ENCODE measurements around the gene LY6G5C.
A peak's percentile ranks its signal among the peaks of the same experiment; 100 is the strongest.

The LY6G5C gene

DNA sequence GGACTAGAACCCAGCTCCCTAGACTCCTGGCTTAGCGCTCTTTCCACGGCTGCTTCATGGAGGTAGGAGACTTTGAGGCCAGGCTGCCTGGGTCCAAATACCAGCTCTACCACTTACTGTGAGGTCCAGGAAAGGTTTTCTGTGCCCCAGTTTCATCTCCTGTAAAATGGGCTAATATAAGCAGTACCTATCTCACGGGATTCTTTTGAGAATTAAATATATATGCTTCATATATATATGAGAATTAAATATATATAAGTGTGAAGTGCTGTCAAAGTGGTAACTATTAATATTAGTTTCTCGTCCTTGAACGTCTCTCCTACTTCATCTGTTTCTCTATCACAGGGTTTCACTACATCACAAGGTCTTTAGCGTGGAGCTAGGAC, 10.2 kb upstream of the LY6G5C start:
- no peak for DNase-seq (ENCODE audit: low read depth)

- DNase-seq (ENCODE audit: low read depth), result no peak
Observed at GRCh38 chr6:31690231-31691077, 9.6 kb upstream of the LY6G5C start.

GRCh38 chr6:31689249-31690110, 8.6 kb upstream of the LY6G5C start:
- DNase-seq (ENCODE audit: low read depth), result no peak

- no peak for DNase-seq (ENCODE audit: low read depth)
Observed at GRCh38 chr6:31687860-31688693, 7.2 kb upstream of the LY6G5C start.

DNA sequence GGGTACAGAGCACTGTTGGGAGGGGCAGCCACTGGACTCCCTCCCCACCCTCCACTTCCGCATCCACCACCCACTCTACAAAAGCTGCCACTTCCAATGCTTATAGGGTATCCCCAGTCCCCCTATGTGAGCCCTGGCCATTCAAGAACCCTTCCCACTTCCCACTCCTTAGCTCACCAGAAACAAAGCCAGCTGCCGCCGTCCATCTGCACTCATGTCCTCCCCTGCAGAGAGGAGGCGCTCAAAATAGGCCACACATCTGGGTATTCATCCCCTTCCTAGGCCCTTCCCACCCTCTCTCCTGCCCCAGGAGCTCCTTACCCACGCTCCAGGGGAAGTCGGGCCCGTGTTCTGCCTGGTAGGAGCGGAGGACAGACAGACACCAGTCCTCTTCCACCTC, 6.5 kb upstream of the LY6G5C start:
- no peak for DNase-seq (ENCODE audit: low read depth)

DNA sequence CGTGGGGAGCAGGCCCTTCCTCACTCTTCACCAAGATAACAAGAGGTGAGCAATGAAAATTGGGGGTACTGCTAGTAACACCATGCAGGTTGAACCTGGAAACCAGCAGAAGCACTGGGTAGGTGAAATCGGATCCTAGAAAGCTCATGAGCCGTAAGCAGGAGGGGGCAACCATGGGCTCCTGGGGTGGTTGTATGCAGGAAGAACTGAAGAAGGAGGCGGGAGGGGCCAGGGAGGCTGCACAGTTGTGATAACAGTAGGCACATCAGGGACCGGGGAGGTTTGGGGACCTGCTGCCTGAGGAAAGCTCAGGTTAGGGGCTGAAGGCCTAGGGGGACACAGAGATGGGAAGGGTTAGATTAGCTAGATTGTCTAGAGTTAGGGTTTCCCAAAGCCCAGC, 5.6 kb upstream of the LY6G5C start:
- no peak for DNase-seq (ENCODE audit: low read depth)

- DNase-seq (ENCODE audit: low read depth), result no peak
Observed at GRCh38 chr6:31683591-31683990, 2.7 kb upstream of the LY6G5C start.

DNA sequence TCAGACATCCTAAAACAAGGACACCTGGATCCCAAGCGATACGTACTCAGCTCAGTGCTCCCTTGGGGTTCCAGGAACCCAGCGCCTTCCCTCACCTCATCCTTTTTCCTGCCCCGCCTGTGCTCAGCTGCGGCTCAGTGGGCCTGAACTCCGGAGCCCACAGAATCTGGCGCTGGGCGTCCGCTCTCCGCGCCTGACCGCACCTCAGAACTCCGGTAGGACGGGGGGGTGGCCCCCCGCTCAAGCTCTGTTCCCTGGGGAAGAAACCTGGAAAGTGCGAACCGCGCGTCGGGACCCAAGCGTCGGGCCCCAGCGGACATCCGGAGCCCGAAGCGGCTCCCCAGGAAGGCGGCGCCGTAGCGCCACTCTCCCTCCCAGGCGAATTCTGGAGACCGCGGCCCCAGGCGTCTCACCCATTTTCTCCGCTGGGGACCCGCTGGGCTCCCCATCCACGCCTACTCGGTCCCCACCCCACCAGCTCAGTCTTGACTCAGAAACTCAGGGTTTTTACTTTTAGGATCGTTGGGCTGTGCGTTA, 336 bp upstream of the LY6G5C start:
- DNase-seq (ENCODE audit: low read depth), result no peak

DNA sequence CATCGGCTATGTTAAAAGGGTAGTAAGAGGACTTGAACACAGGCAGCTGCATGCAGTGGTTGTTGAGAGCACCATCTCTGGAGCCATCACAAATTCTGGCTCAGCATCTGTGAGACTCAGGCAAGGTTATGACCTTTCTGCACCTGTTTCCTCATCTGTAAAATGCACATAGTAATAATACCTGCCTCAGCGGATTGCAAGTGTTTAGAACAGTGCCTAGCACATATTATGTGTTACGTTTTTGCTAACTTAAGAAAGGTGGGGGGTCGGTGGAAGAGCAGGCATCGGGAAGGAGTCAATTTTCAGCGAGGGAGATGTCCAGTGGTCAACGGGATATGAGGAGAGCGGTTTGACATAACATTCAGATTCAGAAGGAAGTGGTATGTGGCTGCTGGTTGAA, 2.9 kb downstream of the LY6G5C start:
- DNase-seq (ENCODE audit: low read depth), result no peak

- no peak for DNase-seq (ENCODE audit: low read depth)
Observed at GRCh38 chr6:31676904-31677303, 4.0 kb downstream of the LY6G5C start.

GRCh38 chr6:31676322-31676903, 4.5 kb downstream of the LY6G5C start:
- no peak for DNase-seq (ENCODE audit: low read depth)

- DNase-seq (ENCODE audit: low read depth), result no peak
Observed at GRCh38 chr6:31669676-31670075, 11.2 kb downstream of the LY6G5C start, which contains the start of gene LY6G5B. LY6G5B (plus strand) TSS chr6:31669976; CDS start chr6:31670951, 975 bp downstream.

DNA sequence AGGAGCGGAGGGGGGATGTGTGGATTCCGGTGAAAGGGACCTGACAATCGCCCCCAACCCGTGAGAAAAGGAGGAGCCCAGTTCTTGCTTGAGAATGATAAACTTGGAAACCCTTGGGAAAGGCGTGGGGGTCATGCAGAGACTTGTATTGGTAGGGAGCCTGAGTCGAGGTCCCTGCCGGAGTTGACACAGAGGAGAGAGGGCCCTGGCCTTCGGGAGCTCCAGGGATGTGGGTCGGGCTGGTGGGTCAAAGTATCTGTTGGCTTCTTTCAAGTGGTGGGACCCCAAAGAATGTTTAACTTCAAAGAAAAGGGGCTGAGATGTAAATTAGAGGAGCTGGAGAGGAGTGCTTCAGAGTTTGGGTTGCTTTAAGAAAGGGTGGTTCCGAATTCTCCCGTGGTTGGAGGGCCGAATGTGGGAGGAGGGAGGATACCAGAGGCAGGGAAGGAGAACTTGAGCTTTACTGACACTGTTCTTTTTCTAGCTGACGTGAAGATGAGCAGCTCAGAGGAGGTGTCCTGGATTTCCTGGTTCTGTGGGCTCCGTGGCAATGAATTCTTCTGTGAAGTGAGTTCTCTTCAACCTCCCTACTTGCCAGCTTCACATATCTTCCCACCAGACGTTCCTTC, 14.4 kb downstream of the LY6G5C start:
- DNase-seq (ENCODE audit: low read depth), result no peak

- peak; percentile 95 for DNase-seq (ENCODE audit: low read depth)
Observed at GRCh38 chr6:31665501-31666336, 15.1 kb downstream of the LY6G5C start, which contains the start of gene CSNK2B. CSNK2B (plus strand) TSS chr6:31666080; CDS start chr6:31666832, 752 bp downstream.

GRCh38 chr6:31664790-31665500, 15.9 kb downstream of the LY6G5C start, which contains the start of gene GPANK1:
GPANK1 (minus strand) TSS chr6:31664997; CDS start chr6:31664478, 519 bp downstream.
- DNase-seq (ENCODE audit: low read depth), result peak; percentile 83

DNA sequence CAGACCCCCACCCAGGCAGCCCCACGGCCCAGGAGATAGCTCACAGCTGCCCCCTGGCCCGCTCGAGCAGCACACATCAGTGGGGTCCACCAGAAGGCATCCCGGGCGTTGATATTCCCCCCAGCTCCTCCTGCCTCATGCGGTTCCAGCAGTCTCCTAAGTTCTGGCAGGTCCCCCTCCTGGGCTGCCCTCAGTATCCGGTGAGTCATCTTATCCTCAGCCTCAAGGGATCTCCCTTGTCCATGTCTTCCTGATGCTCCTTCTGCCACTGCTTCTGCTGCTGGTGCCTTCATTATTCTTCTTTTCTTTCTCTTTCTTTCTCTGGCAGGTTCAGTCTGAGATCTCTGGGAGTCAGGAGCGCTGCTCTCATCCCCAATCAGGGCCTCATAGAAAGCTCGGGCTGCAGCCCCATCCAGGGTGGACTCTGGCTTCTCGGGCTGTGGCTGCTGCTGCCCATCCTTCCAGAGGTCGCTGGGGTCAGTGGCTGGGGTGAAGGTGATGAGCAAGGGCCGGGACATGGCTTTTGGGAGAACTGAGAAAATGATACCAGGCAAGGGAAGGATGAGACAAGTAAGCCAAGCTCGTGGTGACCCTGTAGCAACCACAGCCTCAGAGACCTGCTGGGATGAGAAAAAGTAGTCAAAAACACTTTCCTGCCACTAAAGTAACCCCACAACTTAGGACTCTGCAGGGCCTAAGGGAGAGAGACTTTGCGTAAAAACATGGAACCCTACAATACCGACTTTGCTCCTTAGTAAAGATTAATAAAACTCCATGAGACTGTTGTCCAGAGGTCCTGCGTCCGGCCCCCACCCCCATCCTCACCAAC, 16.7 kb downstream of the LY6G5C start:
- no peak for DNase-seq (ENCODE audit: low read depth)

DNA sequence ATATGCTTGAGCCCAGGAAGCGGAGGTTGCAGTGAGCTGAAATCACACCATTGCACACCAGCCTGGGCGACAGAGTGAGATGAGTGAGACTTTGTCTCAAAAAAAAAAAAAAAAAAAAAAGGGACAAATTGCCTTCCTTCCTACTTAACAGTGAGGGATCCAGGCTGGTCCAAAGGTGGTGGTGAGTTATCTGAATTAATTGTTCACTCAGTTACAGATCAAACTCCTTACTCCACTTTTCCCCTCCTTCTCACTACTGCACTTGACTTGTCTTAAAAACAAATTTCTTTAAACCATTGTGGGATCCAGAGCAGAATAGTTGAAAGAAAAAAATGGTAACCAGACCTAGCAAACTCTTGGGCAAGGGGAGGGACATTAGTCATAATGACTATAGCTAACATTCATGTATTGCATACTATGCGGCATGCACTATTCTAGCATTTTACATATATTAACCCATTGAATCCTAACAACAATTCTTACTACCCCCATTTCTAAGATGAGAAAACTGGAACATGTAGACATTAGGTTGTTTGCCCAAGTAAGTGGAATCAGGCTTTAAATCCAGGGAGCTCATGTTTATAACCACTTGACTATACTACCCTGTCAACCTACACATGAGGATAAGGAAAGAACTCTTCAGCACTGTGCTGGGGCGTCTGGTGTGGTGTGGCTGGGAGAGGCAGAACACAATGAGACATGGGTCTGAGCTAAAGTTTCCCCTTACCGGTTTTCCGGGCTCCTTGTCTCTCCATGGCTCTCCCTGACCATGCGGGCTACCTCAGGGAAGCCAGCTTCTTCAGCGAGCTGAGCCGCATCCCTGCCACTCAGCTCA, 17.5 kb downstream of the LY6G5C start:
- DNase-seq (ENCODE audit: low read depth), result no peak
